GM23338 (cell line): ENCODE results near the gene FAM111B. TPM values are rescaled to one million over a fixed set of nuclear protein-coding genes. Genes with fewer than 3 reads are reported as not detected.

Source experiments
- ATAC-seq: fragments of 200-7000 bp; cut with Tn5 transposase; 3 replicates; pipeline ENCODE4 v1.9.1; 2020
- DNase-seq: peaks from one replicate; pipeline ENCODE4 v3.0.0-alpha.2; 2015; ENCODE audit warnings: low spot score
- H2AFZ ChIP-seq: fragments of 200-600 bp; sonication (generic); 2 replicates; pipeline ENCODE4 v1.8.0; 2016; ENCODE audit warnings: antibody characterized with exemption, mild to moderate bottlenecking, moderate library complexity
- H3F3A ChIP-seq: fragments of 200-600 bp; sonication (generic); replicated peaks from 2 replicates; pipeline ENCODE4 v1.8.0; 2017; ENCODE audit warnings: antibody characterized with exemption, mixed run types, low read depth
- H3K27ac ChIP-seq: fragments of 200-600 bp; sonication (generic); 2 replicates; pipeline ENCODE4 v1.6.1; 2016; ENCODE audit warnings: low read depth
- H3K27me3 ChIP-seq: fragments of 200-600 bp; sonication (generic); 2 replicates; pipeline ENCODE4 v1.8.0; 2016; ENCODE audit warnings: mild to moderate bottlenecking, mixed run types, moderate library complexity; ENCODE audit not compliant: insufficient read depth
- H3K36me3 ChIP-seq: fragments of 200-600 bp; sonication (generic); 2 replicates; pipeline ENCODE4 v1.8.0; 2016; ENCODE audit warnings: mild to moderate bottlenecking; ENCODE audit not compliant: insufficient read depth
- H3K4me1 ChIP-seq: fragments of 200-600 bp; sonication (generic); 2 replicates; pipeline ENCODE4 v1.8.0; 2016; ENCODE audit warnings: mild to moderate bottlenecking, moderate library complexity; ENCODE audit not compliant: insufficient read depth
- H3K4me2 ChIP-seq: fragments of 200-600 bp; sonication (generic); 2 replicates; pipeline ENCODE4 v1.7.1; 2017; ENCODE audit warnings: mixed run types
- H3K4me3 ChIP-seq: fragments of 200-600 bp; sonication (generic); 2 replicates; pipeline ENCODE4 v1.6.1; 2016; ENCODE audit warnings: mixed run types
- H3K79me2 ChIP-seq: fragments of 200-600 bp; sonication (generic); replicated peaks from 2 replicates; pipeline ENCODE4 v1.8.0; 2017; ENCODE audit warnings: mild to moderate bottlenecking; ENCODE audit not compliant: insufficient read depth
- H3K9me2 ChIP-seq: fragments of 200-600 bp; sonication (generic); 2 replicates; pipeline ENCODE4 v1.8.0; 2017; ENCODE audit not compliant: insufficient read depth
- H4K20me1 ChIP-seq: fragments of 200-600 bp; sonication (generic); replicated peaks from 2 replicates; pipeline ENCODE4 v1.8.0; 2017; ENCODE audit warnings: mild to moderate bottlenecking; ENCODE audit not compliant: insufficient read depth
- H3K27ac Mint-ChIP-seq: 2 replicates; pipeline ENCODE4 v1.8.0; 2020; ENCODE audit warnings: inconsistent platforms, mild to moderate bottlenecking, moderate library complexity, mixed read lengths
- H3K27me3 Mint-ChIP-seq: 3 replicates; pipeline ENCODE4 v1.8.0; 2022; ENCODE audit warnings: low read depth, mild to moderate bottlenecking, moderate library complexity, mixed read lengths, inconsistent platforms; ENCODE audit not compliant: insufficient read depth, poor library complexity
- H3K36me3 Mint-ChIP-seq: 3 replicates; pipeline ENCODE4 v1.8.0; 2021; ENCODE audit warnings: low read depth, mild to moderate bottlenecking, inconsistent platforms, moderate library complexity, mixed read lengths
- H3K4me1 Mint-ChIP-seq: 3 replicates; pipeline ENCODE4 v1.8.0; 2020; ENCODE audit warnings: mild to moderate bottlenecking, inconsistent platforms, mixed read lengths
- H3K4me3 Mint-ChIP-seq: 3 replicates; pipeline ENCODE4 v1.8.0; 2021; ENCODE audit warnings: moderate library complexity, mild to moderate bottlenecking, inconsistent platforms, mixed read lengths
- H3K9me3 Mint-ChIP-seq: 3 replicates; pipeline ENCODE4 v1.8.0; 2020; ENCODE audit warnings: moderate library complexity, mild to moderate bottlenecking, inconsistent platforms, mixed read lengths
- CREB1 ChIP-seq: fragments of 250-450 bp; sonication (Bioruptor Pico); IDR thresholded peaks from 2 replicates; pipeline ENCODE4 v1.5.0; 2020; ENCODE audit warnings: low read depth, mild to moderate bottlenecking, moderate library complexity
- CTCF ChIP-seq, 2 experiments: fragments of 200-600 bp in 1 of 2; sonication (generic) in 1 of 2; conservative IDR thresholded peaks; 2 replicates each; pipeline versions ENCODE4 v1.5.1 to v1.6.1; 2016 to 2017; ENCODE audit warnings: antibody characterized with exemption in 2 of 2, low read depth in 2 of 2, mild to moderate bottlenecking in 2 of 2, moderate library complexity in 1 of 2
- EZH2 ChIP-seq: fragments of 200-600 bp; sonication (generic); IDR thresholded peaks from one replicate; pipeline ENCODE4 v1.8.0; 2017; ENCODE audit warnings: antibody characterized with exemption, mild to moderate bottlenecking, low read depth; ENCODE audit not compliant: unreplicated experiment
- EZH2phosphoT487 ChIP-seq: fragments of 200-600 bp; sonication (generic); IDR thresholded peaks from one replicate; pipeline ENCODE4 v1.8.1; 2018; ENCODE audit warnings: antibody characterized with exemption; ENCODE audit not compliant: unreplicated experiment
- NANOG ChIP-seq: IDR thresholded peaks from 2 replicates; pipeline ENCODE4 v1.6.1; 2016; ENCODE audit warnings: antibody characterized with exemption, borderline replicate concordance
- POLR2AphosphoS5 ChIP-seq: IDR thresholded peaks from 2 replicates; pipeline ENCODE4 v1.6.1; 2016; ENCODE audit warnings: antibody characterized with exemption, low read depth
- REST ChIP-seq: IDR thresholded peaks from one replicate; pipeline ENCODE4 v1.6.1; 2018; ENCODE audit warnings: antibody characterized with exemption; ENCODE audit not compliant: unreplicated experiment
- STAT1 ChIP-seq: IDR thresholded peaks from one replicate; pipeline ENCODE4 v1.6.1; 2016; ENCODE audit warnings: antibody characterized with exemption; ENCODE audit not compliant: unreplicated experiment
- ZNF114 ChIP-seq: fragments of 250-450 bp; sonication (Bioruptor Pico); IDR thresholded peaks from 2 replicates; pipeline ENCODE4 v1.5.0; 2020; ENCODE audit warnings: mild to moderate bottlenecking, moderate library complexity
- polyA plus RNA-seq: library from polyadenylated mRNA; unstranded; fragments of >200 nt; fragmentation: Nextera tagmentation; extraction: Ambion mirVana; gene quantifications from 2 replicates; pipeline ENCODE4 v1.2.1, GENCODE V29; 2016
- total RNA-seq: library from RNA; depleted of rRNA; stranded (reverse); fragments of >200 nt; shearing (Covaris generic); gene quantifications from 2 replicates; pipeline ENCODE4 v1.2.3, GENCODE V29; 2014

Gene FAM111B
- total and polyA plus RNA-seq, 2 experiments from 2014 or later = 30.6 to 40.7 TPM

DNA sequence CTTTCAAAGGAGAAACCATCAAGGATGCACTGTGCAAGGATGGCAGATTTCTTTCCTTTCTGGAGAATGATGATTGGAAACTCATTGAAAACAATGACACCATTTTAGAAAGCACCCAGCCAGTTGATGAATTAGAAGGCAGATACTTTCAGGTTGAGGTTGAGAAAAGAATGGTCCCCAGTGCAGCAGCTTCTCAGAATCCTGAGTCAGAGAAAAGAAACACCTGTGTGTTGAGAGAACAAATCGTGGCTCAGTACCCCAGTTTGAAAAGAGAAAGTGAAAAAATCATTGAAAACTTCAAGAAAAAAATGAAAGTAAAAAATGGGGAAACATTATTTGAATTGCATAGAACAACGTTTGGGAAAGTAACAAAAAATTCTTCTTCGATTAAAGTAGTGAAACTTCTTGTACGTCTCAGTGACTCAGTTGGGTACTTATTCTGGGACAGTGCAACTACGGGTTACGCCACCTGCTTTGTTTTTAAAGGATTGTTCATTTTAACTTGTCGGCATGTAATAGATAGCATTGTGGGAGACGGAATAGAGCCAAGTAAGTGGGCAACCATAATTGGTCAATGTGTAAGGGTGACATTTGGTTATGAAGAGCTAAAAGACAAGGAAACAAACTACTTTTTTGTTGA, 45.4 kb downstream of the FAM111B start:
- peaks cover 33% of the 10 kb centered on the region for H3K36me3 Mint-ChIP-seq
- H3K9me2 ChIP-seq = no peaks in the 10 kb centered on the region
- H3K4me1 Mint-ChIP-seq = no peaks in the 10 kb centered on the region
- H3K79me2 ChIP-seq = 0 out of 2 replicates have a peak, but pooled peaks cover 5% of the 10 kb centered on the region
- no peaks in the 10 kb centered on the region for H3K27me3 ChIP-seq
- H3F3A ChIP-seq = no peaks in the 10 kb centered on the region
- H3K4me3 ChIP-seq = no peak overlapping the region
- 0 out of 2 replicates have a peak, but pooled peaks cover 8% of the 10 kb centered on the region for H4K20me1 ChIP-seq
- H3K4me3 Mint-ChIP-seq = no peak overlapping the region
- no peak overlapping the region for H3K27ac Mint-ChIP-seq
- ATAC-seq = no peak
- no peaks in the 10 kb centered on the region for H3K4me1 ChIP-seq
- no peak overlapping the region for H2AFZ ChIP-seq
- TF ChIP-seq CREB1 (no peak), STAT1 (no peak), EZH2phosphoT487 (no peak), CTCF (conservative IDR thresholded peaks at IDR 0.05; ENCODE audit: low read depth in 2 of 2) (no peak), POLR2AphosphoS5 (no peak), NANOG (no peak)
- no peaks in the 10 kb centered on the region for H3K27me3 Mint-ChIP-seq
- no peaks in the 10 kb centered on the region for H3K9me3 Mint-ChIP-seq
- DNase-seq = no peak
- H3K4me2 ChIP-seq = no peak overlapping the region
- H3K27ac ChIP-seq = no peak overlapping the region
- H3K36me3 ChIP-seq = peaks cover 35% of the 10 kb centered on the region; the same call in 1 of the 2 replicates

- no peak overlapping the region for H2AFZ ChIP-seq
- 0 out of 2 replicates have a peak, but pooled peaks cover 8% of the 10 kb centered on the region for H4K20me1 ChIP-seq
- Mint-ChIP-seq H3K36me3 (peaks cover 24% of the 10 kb centered on the region), H3K27me3 (no peaks in the 10 kb centered on the region), H3K9me3 (no peaks in the 10 kb centered on the region), H3K4me3 (no peak overlapping the region), H3K4me1 (peaks cover 5% of the 10 kb centered on the region; the same call in 2 of the 3 replicates), H3K27ac (no peak overlapping the region)
- no peaks in the 10 kb centered on the region for H3F3A ChIP-seq
- no peak overlapping the region for H3K4me3 ChIP-seq
- H3K4me2 ChIP-seq = no peak overlapping the region
- no peaks in the 10 kb centered on the region for H3K27me3 ChIP-seq
- no peaks in the 10 kb centered on the region for H3K79me2 ChIP-seq
- ATAC-seq (no peak), DNase-seq (no peak)
- H3K9me2 ChIP-seq = no peaks in the 10 kb centered on the region
- no peak overlapping the region for H3K27ac ChIP-seq
- peaks cover 21% of the 10 kb centered on the region; the same call in 1 of the 2 replicates for H3K36me3 ChIP-seq
- no peaks in the 10 kb centered on the region for H3K4me1 ChIP-seq
- TF ChIP-seq CTCF (conservative IDR thresholded peaks at IDR 0.05; ENCODE audit: low read depth in 2 of 2) (no peak), EZH2phosphoT487 (no peak), ZNF114 (CRISPR knock-in tag) (no peak), STAT1 (no peak), REST (no peak), CREB1 (no peak), EZH2 (no peak)
These were observed 47.6 kb downstream of the FAM111B start for GRCh38 chr11:59154610-59155009.
